Endometrial microvascular endothelial cells (primary cell): ENCODE measurements around the gene SYNE3. TPM values are rescaled to one million over a fixed set of nuclear protein-coding genes. Genes with fewer than 3 reads are reported as not detected.

Experiments used
- in situ Hi-C: cut with HindIII; loops from 2 replicates; pipeline ENCODE4 v1.10.0; 2017; ENCODE audit warnings: low sequenced_read_pairs, low pct_unique_long_range_greater_than_20kb; ENCODE audit errors: inconsistent ontology term
- total RNA-seq: library from RNA; depleted of rRNA; stranded (reverse); fragments of >200 nt; gene quantifications from one replicate; pipeline ENCODE4 v1.2.3, GENCODE V29; 2015; ENCODE audit errors: inconsistent ontology term

The SYNE3 gene
- total RNA-seq, 1 donor from 2014 or later: 10.2 TPM

- in situ Hi-C loops: loop anchor here (10.0 kb wide), 1 partner anchor 58 kb away; no protein-coding TSS in a partner anchor
Observed at GRCh38 chr14:95467232-95467631, 49.2 kb downstream of the SYNE3 start.

Other genes starting within 250 kb of the SYNE3 start
- gene CLMN, start 196.7 kb downstream of the SYNE3 start, total RNA-seq: 2.0 TPM
- gene GLRX5, start 18.4 kb upstream of the SYNE3 start, total RNA-seq: 65.0 TPM
- not detected for gene TCL1B, start 169.8 kb upstream of the SYNE3 start, total RNA-seq
- not detected for gene TCL1A, start 197.5 kb upstream of the SYNE3 start, total RNA-seq